DMS79 treated with DMSO at 0.1 percent for 48 hours (cell line): ENCODE results near the gene LCLAT1.
A peak's percentile ranks its signal among the peaks of the same experiment; 100 is the strongest.

Experiments used
- DNase-seq: peaks from one replicate; lab custom pipeline; 2025; lab: John Stamatoyannopoulos, UW

Gene LCLAT1

GRCh38 chr2:30447149-30448045 is at the start of gene LCLAT1:
Gene LCLAT1, plus strand, starts transcription at chr2:30447246. Its CDS starts 78,345 bp downstream, at chr2:30525591.
- DNase-seq = peak; percentile 65

DNA sequence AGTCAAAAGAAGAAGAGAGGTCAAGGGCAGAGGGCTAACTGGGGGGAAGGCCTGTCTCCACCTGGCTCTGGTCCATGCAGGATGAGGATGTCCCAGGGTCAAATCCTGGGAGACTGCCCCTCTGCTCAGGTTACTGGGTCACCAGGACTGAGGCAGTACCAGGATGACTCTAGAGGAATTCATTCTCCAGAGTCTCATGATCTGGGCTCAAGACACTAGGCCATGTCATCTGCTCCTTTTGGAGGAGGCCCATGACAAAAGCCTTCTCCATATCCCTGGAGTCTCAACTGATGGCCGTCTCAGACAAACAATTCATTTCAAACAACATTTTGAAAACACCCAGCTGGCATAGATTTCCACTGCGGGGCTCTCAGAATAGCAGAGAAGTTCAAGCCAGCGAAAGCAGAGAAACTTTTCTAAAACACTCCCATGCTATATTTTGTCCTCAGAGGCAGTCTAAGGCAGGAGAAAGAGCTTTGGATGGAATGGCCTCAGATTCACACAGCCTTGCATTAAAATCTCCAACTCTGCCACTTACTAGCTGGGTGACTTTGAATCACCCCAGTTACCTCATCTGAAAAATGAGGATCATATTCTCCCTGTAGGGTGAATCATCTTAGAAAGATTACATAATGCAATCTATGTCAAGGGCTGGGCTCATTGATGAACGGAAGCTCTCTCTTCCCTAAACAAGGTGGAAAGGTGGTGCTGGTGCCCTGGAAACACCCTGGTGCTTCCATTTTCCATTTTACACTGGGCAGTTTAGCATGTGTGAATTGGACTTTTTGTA is 48.8 kb upstream of the LCLAT1 start:
- DNase-seq = no peak

DNA sequence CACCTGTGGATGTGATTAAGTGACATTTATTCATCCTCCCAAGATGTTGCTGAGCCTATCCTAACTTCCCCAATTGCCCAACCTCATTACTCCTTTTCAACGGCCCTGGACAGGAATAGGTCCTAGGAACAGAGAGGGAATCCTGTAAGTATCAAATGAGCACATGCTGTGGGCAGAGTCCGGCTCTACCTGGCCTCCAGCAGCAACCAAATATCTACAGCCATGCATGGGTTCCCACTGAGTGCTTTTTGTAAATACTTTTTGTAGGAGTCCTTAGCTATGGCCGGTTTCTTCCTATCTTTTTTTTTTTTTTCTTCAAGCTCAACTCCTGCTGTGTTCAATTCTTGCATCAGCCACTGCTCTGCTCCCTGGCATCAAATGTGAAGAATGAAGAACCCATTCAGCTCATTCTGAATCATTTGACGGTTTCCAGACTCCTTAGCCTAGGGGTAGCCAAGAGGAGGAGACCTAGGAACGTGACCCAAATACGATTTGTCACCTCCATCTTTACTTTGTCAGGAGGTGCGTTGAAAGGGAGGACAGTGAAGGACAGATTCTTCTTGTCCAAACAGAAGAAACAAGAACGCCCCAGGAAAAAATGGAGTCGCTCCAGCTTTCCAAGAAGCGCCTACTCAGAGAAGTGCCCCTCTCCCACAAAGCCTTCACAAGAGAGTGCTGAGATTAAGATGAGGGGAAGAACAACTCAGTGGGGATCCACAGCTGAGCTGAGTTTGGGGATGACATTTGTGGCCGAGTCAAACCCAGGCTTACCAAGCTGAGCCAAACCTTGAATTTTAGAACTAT is 46.7 kb upstream of the LCLAT1 start:
- DNase-seq = peak; percentile 39

DNA sequence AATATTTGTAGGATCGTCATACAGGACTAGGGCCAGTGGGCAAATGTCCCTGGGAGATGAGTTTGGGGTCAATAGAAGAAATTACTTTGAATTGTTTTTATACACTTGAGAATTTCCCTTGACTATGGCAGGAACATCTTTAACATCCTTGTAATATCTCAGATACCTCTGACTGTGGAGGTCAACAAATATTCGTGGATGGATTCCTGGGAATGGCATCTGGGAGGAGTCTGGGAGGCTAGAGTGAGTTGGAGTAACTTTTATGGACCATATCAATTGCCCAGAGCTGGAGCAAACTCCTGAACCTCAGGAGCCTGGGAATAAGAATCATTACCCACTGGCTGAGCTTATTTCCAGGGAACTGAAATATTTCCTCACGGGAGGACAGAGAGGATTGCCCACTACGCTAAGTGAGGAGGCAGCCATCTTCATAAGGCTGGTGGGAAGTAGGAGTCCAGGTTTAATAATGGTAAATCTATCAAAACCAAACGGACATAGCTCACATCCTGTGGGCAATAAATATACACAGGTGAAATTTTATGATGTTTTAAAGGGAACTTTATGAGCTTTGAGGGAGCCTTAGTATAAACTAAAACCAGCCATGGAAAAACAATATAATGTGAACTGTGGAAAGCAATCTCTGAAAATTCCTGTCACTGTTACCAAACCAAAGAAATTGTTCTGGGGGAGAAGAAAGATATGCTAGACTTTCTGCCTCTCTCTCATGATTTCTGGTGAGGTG is 44.4 kb upstream of the LCLAT1 start:
- no peak for DNase-seq

GRCh38 chr2:30403592-30404312 is 43.3 kb upstream of the LCLAT1 start:
- DNase-seq = no peak

GRCh38 chr2:30404319-30405259 is 42.5 kb upstream of the LCLAT1 start:
- peak; percentile 49 for DNase-seq

GRCh38 chr2:30405260-30405605 is 41.8 kb upstream of the LCLAT1 start:
- no peak for DNase-seq

DNA sequence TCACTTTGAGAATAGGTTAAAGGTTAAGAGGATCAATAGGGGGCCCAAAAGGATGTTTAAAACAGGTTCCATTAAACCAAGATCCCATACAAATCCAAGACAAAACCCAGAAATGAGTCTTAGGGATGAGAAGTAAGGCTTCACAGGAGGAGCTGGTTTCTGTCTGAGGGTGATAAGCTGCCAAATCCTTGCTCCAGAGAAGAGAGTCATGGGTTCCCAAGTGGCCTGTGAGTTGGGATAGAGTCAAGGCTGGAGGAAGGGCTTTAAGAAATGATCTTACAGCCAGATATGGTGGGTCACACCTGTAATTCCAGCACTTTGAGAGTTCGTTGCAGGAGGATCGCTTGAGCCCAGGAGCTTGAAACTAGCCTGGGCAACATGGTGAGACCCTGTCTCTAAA is 40.2 kb upstream of the LCLAT1 start:
- DNase-seq = no peak

DNA sequence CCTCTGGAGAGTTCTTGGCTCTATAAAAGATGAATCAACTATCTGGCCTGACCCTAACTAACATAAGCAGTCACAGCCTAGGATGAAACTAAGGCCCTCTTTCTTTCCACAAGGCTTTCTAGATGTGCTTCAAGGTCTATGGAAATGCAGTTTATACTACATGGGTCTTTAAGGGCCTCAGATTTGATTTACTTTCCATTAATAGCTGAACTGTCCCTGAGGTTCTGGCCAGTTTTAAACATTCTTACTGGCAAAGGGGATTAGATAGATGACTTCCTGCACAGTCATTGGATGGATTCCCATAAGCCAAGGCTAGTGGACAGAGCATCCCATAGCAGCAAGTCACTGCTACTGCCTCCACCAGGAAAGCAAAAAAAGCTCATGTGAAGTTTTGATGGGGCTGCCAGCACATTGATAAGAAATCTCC is 38.1 kb upstream of the LCLAT1 start:
- no peak for DNase-seq

GRCh38 chr2:30410217-30410616 is 36.8 kb upstream of the LCLAT1 start:
- no peak for DNase-seq

GRCh38 chr2:30412047-30412683 is 34.9 kb upstream of the LCLAT1 start:
- DNase-seq = no peak

GRCh38 chr2:30412684-30413570 is 34.1 kb upstream of the LCLAT1 start:
- DNase-seq = no peak

DNA sequence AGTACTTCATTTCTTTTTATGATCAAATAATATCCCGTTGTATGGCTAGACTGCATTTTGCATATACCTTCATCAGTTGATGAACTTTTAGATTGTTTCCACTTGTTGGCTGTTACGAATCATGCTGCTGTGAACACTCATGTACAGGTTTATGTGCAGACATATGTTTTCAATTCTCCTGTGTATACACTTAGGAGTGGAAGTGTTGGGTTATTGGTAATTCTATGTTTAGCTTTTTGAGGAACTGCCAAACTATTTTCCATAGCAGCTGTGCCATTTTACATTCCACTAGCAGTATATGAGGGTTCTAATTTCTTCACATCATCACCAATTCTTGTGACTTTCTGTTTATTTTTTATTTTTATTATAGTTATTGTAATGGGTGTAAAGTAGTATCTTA is 32.1 kb upstream of the LCLAT1 start:
- DNase-seq = no peak

DNA sequence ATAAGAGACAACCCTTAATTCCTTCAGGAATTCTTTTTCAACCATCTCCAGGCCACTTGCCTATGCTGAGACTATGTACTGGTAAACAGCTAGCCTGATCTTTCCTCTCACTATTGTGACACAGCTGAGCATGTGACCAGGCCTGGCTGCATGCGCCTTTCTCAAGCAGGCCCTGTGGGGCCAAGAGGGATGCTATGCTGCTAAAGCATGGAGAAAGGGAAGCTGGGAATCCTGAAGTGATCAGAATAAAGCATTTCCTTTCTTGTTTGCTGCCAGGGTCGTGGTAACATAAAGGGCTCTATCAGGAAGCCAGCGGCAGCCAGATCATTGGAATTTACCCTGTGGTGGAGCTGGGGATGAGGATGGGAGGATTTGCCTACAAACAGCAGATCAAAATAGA is 29.8 kb upstream of the LCLAT1 start:
- no peak for DNase-seq

DNA sequence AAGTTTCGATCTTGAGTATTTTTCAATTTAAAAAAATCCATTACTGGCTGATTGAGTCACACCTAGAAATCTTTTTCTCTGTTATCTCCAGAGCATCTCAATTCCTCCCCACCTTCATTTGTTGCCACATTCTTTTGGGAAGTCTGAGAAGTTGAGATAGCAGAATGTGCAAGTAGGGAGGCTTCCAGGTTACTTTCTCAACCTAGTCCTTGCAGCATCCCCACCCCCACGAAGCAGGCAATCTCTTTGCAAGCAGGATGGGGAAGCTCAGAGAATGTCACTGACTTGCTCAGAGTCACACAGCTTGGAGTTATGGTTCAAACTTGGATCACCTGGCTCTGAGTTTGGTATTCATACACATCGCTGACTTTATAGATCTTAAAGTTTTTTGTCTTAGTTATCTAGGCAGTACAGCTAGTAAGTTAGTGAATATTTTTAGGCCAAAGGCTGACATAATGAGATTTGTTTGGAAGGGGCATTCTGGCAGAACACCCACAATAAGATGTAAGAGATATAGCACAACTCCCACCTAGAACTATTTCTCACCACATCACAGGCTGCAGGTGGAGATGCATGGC is 25.9 kb upstream of the LCLAT1 start:
- no peak for DNase-seq

DNA sequence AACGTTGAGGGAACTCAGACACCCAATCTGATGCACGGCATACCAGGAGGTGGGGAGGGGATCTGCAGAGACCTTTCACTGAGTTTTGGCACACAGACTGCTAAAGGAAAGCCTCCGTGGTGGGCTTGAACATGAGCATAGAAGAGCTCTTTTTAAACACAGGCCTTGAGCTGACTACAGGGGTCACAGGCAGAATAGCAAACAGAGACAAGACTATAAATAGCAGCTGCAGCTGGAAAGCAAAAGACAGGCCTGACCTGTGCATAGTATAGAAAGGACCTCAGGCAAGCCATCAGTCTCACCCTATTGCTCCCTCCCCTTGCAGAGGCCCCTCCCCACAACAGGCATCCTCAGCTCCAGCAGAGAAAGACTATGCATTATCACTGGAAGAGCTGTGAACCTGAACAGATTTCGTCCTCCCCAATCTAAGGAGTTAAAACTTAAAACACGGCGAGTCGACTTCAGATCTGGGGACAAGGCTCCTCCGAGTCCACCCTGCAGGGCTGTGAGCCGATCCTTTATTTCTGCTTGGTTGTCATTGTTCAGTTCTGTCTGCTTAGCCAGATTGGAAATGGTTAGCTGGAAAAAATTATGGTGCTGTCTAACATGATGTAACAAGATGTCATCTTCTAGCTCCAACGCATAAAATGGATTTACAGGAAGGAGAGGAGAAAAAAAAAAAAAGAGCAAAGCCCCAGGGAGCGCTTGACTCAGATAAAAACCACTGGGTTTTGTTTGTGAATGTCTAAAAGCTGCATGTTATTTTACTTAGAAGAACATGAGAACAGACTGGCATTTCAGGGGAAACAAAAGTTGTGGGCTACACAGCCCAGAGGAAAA is 25.2 kb upstream of the LCLAT1 start:
- DNase-seq = no peak

GRCh38 chr2:30422444-30423040 is 24.5 kb upstream of the LCLAT1 start:
- DNase-seq = no peak
